ENCODE data around the gene SLC39A2.

GRCh38 chr14:21040370-21040925 lies 41.4 kb downstream of the SLC39A2 start:
- no peak for TF ChIP-seq EZH2 (IDR thresholded peaks at IDR 0.05; ENCODE audit: borderline replicate concordance, low read length)
- TF ChIP-seq, protein P1, sequence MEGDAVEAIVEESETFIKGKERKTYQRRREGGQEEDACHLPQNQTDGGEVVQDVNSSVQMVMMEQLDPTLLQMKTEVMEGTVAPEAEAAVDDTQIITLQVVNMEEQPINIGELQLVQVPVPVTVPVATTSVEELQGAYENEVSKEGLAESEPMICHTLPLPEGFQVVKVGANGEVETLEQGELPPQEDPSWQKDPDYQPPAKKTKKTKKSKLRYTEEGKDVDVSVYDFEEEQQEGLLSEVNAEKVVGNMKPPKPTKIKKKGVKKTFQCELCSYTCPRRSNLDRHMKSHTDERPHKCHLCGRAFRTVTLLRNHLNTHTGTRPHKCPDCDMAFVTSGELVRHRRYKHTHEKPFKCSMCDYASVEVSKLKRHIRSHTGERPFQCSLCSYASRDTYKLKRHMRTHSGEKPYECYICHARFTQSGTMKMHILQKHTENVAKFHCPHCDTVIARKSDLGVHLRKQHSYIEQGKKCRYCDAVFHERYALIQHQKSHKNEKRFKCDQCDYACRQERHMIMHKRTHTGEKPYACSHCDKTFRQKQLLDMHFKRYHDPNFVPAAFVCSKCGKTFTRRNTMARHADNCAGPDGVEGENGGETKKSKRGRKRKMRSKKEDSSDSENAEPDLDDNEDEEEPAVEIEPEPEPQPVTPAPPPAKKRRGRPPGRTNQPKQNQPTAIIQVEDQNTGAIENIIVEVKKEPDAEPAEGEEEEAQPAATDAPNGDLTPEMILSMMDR (conservative IDR thresholded peaks at IDR 0.05 in 1 of 2, IDR thresholded peaks at IDR 0.05 in 1 of 2; ENCODE audit: extremely low read depth in 1 of 2, insufficient read depth in 1 of 2, low read depth in 1 of 2, low read length in 2 of 2): no peak
